ENCODE results near the gene LEFTY1. TPM values are rescaled to one million over a fixed set of nuclear protein-coding genes. Genes with fewer than 3 reads are reported as not detected.

The LEFTY1 gene
- total RNA-seq, 1 experiment from 2014 or later: not detected

GRCh38 chr1:225891229-225891972, 2.5 kb upstream of the LEFTY1 start:
- H3K9me3 Mint-ChIP-seq (ENCODE audit: unreplicated experiment): no peaks in the 10 kb centered on the region
- H3K36me3 Mint-ChIP-seq (ENCODE audit: insufficient read depth, unreplicated experiment): no peaks in the 10 kb centered on the region
- H3K27me3 Mint-ChIP-seq (ENCODE audit: insufficient read depth, unreplicated experiment): no peaks in the 10 kb centered on the region
- Histone ChIP-seq H3K4me3 (ENCODE audit: low read depth, low read length) (no peak overlapping the region), H3K9me3 (no peaks in the 10 kb centered on the region), H3K4me1 (peaks cover 9% of the 10 kb centered on the region; the same call in 1 of the 2 replicates), H3K36me3 (ENCODE audit: control insufficient read depth, insufficient read depth, low read length) (no peaks in the 10 kb centered on the region), H3K27me3 (replicated peaks; ENCODE audit: control insufficient read depth, insufficient read depth, low read length) (no peaks in the 10 kb centered on the region)
- no TSS peak for BruUV-seq (replicated peaks)
- no peak overlapping the region for H3K27ac Mint-ChIP-seq (ENCODE audit: unreplicated experiment)
- DNase-seq: no peak
- H3K4me1 Mint-ChIP-seq (ENCODE audit: low read depth, unreplicated experiment): no peaks in the 10 kb centered on the region
- no peak overlapping the region for H3K4me3 Mint-ChIP-seq (ENCODE audit: unreplicated experiment)
- no peak for TF ChIP-seq CTCF (IDR thresholded peaks at IDR 0.05; ENCODE audit: insufficient read depth in 1 of 2, low read depth in 1 of 2, low read length in 1 of 2, severe bottlenecking in 1 of 2, unreplicated experiment in 1 of 2)
- intact Hi-C loops (cut with micrococcal nuclease; ENCODE audit: unreplicated experiment): no loop called here
- POLR2A ChIA-PET: no interaction called here
- CTCF ChIA-PET: no interaction called here

- Mint-ChIP-seq H3K9me3 (ENCODE audit: unreplicated experiment) (no peaks in the 10 kb centered on the region), H3K27me3 (ENCODE audit: insufficient read depth, unreplicated experiment) (no peaks in the 10 kb centered on the region), H3K27ac (ENCODE audit: unreplicated experiment) (no peak overlapping the region), H3K36me3 (ENCODE audit: insufficient read depth, unreplicated experiment) (no peaks in the 10 kb centered on the region), H3K4me1 (ENCODE audit: low read depth, unreplicated experiment) (no peaks in the 10 kb centered on the region), H3K4me3 (ENCODE audit: unreplicated experiment) (no peak overlapping the region)
- CTCF ChIA-PET: no interaction called here
- Histone ChIP-seq H3K4me1 (peaks cover 12% of the 10 kb centered on the region; the same call in 1 of the 2 replicates), H3K36me3 (ENCODE audit: control insufficient read depth, insufficient read depth, low read length) (no peaks in the 10 kb centered on the region), H3K9me3 (no peaks in the 10 kb centered on the region), H3K27me3 (replicated peaks; ENCODE audit: control insufficient read depth, insufficient read depth, low read length) (no peaks in the 10 kb centered on the region), H3K4me3 (ENCODE audit: low read depth, low read length) (no peak overlapping the region)
- BruUV-seq (replicated peaks): no TSS peak
- intact Hi-C loops (cut with micrococcal nuclease; ENCODE audit: unreplicated experiment): no loop called here
- POLR2A ChIA-PET: no interaction called here
- DNase-seq: no peak
- no peak for TF ChIP-seq CTCF (IDR thresholded peaks at IDR 0.05; ENCODE audit: insufficient read depth in 1 of 2, low read depth in 1 of 2, low read length in 1 of 2, severe bottlenecking in 1 of 2, unreplicated experiment in 1 of 2)
Measured at GRCh38 chr1:225890346-225891228, 1.6 kb upstream of the LEFTY1 start.

GRCh38 chr1:225889743-225890142, 797 bp upstream of the LEFTY1 start:
- no peak overlapping the region for H3K27ac Mint-ChIP-seq (ENCODE audit: unreplicated experiment)
- no peak overlapping the region for H3K4me3 ChIP-seq (ENCODE audit: low read depth, low read length)
- H3K4me1 Mint-ChIP-seq (ENCODE audit: low read depth, unreplicated experiment): no peaks in the 10 kb centered on the region
- no peaks in the 10 kb centered on the region for H3K27me3 Mint-ChIP-seq (ENCODE audit: insufficient read depth, unreplicated experiment)
- no peak overlapping the region for H3K4me3 Mint-ChIP-seq (ENCODE audit: unreplicated experiment)
- H3K9me3 ChIP-seq: no peaks in the 10 kb centered on the region
- intact Hi-C loops (cut with micrococcal nuclease; ENCODE audit: unreplicated experiment): no loop called here
- H3K9me3 Mint-ChIP-seq (ENCODE audit: unreplicated experiment): no peaks in the 10 kb centered on the region
- no peak for TF ChIP-seq CTCF (IDR thresholded peaks at IDR 0.05; ENCODE audit: insufficient read depth in 1 of 2, low read depth in 1 of 2, low read length in 1 of 2, severe bottlenecking in 1 of 2, unreplicated experiment in 1 of 2)
- BruUV-seq (replicated peaks): no TSS peak
- H3K4me1 ChIP-seq: peaks cover 12% of the 10 kb centered on the region; the same call in 1 of the 2 replicates
- DNase-seq: no peak
- no peaks in the 10 kb centered on the region for H3K27me3 ChIP-seq (replicated peaks; ENCODE audit: control insufficient read depth, insufficient read depth, low read length)
- POLR2A ChIA-PET: no interaction called here
- CTCF ChIA-PET: no interaction called here
- H3K36me3 Mint-ChIP-seq (ENCODE audit: insufficient read depth, unreplicated experiment): no peaks in the 10 kb centered on the region
- no peaks in the 10 kb centered on the region for H3K36me3 ChIP-seq (ENCODE audit: control insufficient read depth, insufficient read depth, low read length)

All from Caco-2 (cell line).